Aorta (tissue), 5 donors: Measurements from ENCODE around the gene TUBGCP6. TPM values are rescaled to one million over a fixed set of nuclear protein-coding genes. Genes with fewer than 3 reads are reported as not detected.

Experiments used
- ATAC-seq: fragments of 200-7000 bp; cut with Tn5 transposase; one replicate; pipeline ENCODE4 v1.9.1; 2022; ENCODE audit warnings: moderate library complexity; ENCODE audit not compliant: low FRiP score
- DNase-seq, 2 donors: peaks; one replicate each; pipeline ENCODE4 v3.0.0-alpha.2; 2020
- H3K27ac ChIP-seq, 2 donors: one replicate each; pipeline ENCODE4 v1.5.1; 2013; ENCODE audit warnings: low read length in 2 of 2, mild to moderate bottlenecking in 2 of 2, moderate library complexity in 2 of 2, control low read depth in 1 of 2, inconsistent platforms in 1 of 2, low read depth in 1 of 2
- H3K27me3 ChIP-seq, 2 donors: one replicate each; pipeline ENCODE4 v1.6.1; 2013; ENCODE audit warnings: control low read depth in 1 of 2, low read length in 1 of 2, mild to moderate bottlenecking in 1 of 2, moderate library complexity in 1 of 2; ENCODE audit not compliant: insufficient read depth in 2 of 2, control insufficient read depth in 1 of 2
- H3K36me3 ChIP-seq, 2 donors: one replicate each; pipeline ENCODE4 v1.6.1; 2013; ENCODE audit warnings: control low read depth in 1 of 2, low read length in 1 of 2, mild to moderate bottlenecking in 1 of 2; ENCODE audit not compliant: insufficient read depth in 2 of 2, control insufficient read depth in 1 of 2
- H3K4me1 ChIP-seq, 2 donors: one replicate each; pipeline ENCODE4 v1.6.1; 2013; ENCODE audit warnings: low read length in 2 of 2, control low read depth in 1 of 2, mild to moderate bottlenecking in 1 of 2, moderate library complexity in 1 of 2; ENCODE audit not compliant: insufficient read depth in 2 of 2, control insufficient read depth in 1 of 2
- H3K4me3 ChIP-seq, 2 donors: one replicate each; pipeline ENCODE4 v1.5.1; 2013; ENCODE audit warnings: low read length in 2 of 2, control low read depth in 1 of 2, mild to moderate bottlenecking in 1 of 2
- H3K9me3 ChIP-seq: one replicate; pipeline ENCODE4 v1.6.1; 2013; ENCODE audit warnings: mild to moderate bottlenecking, low read length; ENCODE audit not compliant: control insufficient read depth
- WGBS, 2 donors: extraction: QIAGEN DNeasy Blood & Tissue Kit; methylation state at CpG; one replicate each; pipeline ENCODE4 v1.1.7; 2013; 5-methylcytosine and 5-hydroxymethylcytosine counted together
- intact Hi-C, 2 donors: fragments of 100-400 bp; cut with DNase I; formaldehyde crosslinking; loops; one replicate each; pipeline versions ENCODE4 v1.14.2 to v1.15.0; 2022
- polyA plus RNA-seq, 2 donors: library from polyadenylated mRNA; stranded (reverse); fragments of 200-250 nt; gene quantifications; one replicate each; pipeline ENCODE4 v1.2.3, GENCODE V29; 2013
- total RNA-seq, 2 donors: library from RNA; stranded (reverse); fragmentation: NEBNext Ultra II Directional; extraction: Animal tissue kit (Norgen Biotek cat#: 25700); gene quantifications; one replicate each; pipeline ENCODE4 v1.2.1, GENCODE V29; 2021
- donor health status: healthy with polysubstance abuse.
- donor health status: Bipolar disorder and iron deficiency.
- donor health status: DM: no; HTN: no; CAD: no.
- donor health status: DM: no; HTN: no; CAD: no.
- donor health status: DM: yes; HTN: yes; CAD: no.

The TUBGCP6 gene
- total and polyA plus RNA-seq, 4 donors: 7.0 to 134 (median 39.3) TPM

DNA sequence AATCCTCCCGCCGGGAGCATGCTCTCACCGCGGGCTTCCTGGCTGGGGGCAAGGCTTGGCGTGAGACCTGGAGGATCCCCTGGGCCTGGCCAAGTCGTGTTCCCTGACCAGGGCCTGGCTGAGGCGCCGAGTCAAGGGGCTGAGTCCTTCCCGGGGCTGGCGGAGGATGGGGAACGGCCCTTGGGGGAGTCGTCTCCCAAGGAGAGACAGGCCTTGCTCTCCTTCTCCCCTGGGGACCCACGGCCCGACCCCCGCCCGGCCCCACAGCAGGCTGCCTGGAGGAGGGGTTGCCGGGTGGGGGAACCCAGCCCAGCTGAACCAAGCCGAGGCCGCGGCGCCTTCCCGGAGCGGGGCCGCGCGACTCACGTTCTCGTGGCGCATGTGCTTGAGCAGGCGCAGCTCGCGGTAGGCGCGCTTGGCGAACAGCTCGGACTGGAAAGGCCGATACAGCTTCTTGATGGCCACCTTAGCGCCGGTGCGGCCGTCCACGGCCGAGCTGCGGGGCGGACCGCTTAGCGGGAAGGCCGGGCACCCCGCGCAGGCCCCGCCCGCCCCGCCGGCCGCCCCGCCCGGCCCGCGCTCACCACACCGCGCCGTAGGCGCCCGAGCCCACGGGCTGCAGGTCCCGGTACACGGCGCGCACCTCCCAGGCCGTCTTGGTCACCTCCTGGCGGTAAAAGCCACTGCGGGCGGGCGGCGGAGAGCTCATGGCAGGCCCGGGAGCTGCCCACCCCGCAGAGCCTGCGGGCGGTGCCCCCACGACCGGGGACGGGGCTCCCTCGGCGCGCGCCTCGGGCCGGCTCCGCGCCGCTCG, 16.2 kb upstream of the TUBGCP6 start:
- H3K9me3 ChIP-seq: no peaks in the 10 kb centered on the region
- intact Hi-C loops: no loop called here
- 0 to 1% methylated on average over 64 to 92 of the region's 92 CpGs for WGBS, 2 donors
- peak; percentile 5 for ATAC-seq
- DNase-seq: peak in 1 of 2 donors; percentile 71
- no peak overlapping the region for H3K27ac ChIP-seq
- H3K4me3 ChIP-seq: peak overlapping the region; percentile 23 to 46
- H3K27me3 ChIP-seq: no peaks in the 10 kb centered on the region
- H3K36me3 ChIP-seq: no peaks in the 10 kb centered on the region
- H3K4me1 ChIP-seq: no peaks in the 10 kb centered on the region

DNA sequence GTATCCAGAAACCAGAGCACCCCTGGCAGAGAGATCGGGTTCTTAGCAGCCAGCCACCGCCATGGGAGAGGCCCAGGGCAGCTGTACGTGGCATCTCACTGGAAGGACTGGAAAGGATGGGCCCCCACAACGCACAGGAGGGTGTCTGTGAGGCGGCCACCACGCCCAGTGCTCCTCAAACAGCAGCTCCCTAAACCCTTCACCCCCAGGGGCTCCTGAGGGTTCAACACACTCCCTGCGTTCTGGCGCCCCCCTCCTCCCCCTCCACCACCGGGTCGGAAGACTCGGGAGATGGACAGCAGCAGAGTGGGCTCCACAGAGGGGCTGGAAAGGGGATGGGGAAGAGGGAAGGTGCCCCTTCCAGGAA, 15.6 kb upstream of the TUBGCP6 start:
- Histone ChIP-seq H3K9me3 (no peaks in the 10 kb centered on the region), H3K36me3 (no peaks in the 10 kb centered on the region), H3K4me1 (no peaks in the 10 kb centered on the region), H3K27me3 (no peaks in the 10 kb centered on the region), H3K27ac (no peak overlapping the region), H3K4me3 (no peak overlapping the region)
- no peak for DNase-seq
- intact Hi-C loops: no loop called here
- 29 to 33% methylated on average over 10 to 11 of the region's 11 CpGs for WGBS, 2 donors
- ATAC-seq: no peak

DNA sequence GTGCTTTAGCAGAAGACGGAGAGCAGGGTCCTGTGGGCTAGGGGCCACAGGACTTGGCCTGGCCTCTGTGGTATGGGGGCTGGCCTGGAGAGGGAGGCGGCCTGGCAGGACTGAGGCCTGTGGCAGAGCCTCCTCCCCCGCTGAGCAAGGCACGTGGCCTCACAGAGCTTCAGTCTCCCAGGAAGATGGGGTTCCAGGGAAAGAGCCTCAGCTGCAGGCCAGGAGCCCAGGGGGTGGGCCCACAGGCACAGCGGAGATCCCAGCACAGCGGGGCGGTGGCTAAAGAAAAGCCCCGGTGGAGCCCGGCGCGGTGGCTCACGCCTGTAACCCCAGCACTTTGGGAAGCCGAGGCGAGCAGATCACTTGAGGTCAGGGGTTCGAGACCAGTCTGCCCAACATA, 14.5 kb upstream of the TUBGCP6 start:
- intact Hi-C loops: no loop called here
- Histone ChIP-seq H3K27ac (no peak overlapping the region), H3K36me3 (no peaks in the 10 kb centered on the region), H3K27me3 (no peaks in the 10 kb centered on the region), H3K9me3 (no peaks in the 10 kb centered on the region), H3K4me1 (no peaks in the 10 kb centered on the region), H3K4me3 (no peak overlapping the region)
- no peak for ATAC-seq
- no peak for DNase-seq
- 82 to 90% methylated on average over 15 of the region's 15 CpGs for WGBS, 2 donors

DNA sequence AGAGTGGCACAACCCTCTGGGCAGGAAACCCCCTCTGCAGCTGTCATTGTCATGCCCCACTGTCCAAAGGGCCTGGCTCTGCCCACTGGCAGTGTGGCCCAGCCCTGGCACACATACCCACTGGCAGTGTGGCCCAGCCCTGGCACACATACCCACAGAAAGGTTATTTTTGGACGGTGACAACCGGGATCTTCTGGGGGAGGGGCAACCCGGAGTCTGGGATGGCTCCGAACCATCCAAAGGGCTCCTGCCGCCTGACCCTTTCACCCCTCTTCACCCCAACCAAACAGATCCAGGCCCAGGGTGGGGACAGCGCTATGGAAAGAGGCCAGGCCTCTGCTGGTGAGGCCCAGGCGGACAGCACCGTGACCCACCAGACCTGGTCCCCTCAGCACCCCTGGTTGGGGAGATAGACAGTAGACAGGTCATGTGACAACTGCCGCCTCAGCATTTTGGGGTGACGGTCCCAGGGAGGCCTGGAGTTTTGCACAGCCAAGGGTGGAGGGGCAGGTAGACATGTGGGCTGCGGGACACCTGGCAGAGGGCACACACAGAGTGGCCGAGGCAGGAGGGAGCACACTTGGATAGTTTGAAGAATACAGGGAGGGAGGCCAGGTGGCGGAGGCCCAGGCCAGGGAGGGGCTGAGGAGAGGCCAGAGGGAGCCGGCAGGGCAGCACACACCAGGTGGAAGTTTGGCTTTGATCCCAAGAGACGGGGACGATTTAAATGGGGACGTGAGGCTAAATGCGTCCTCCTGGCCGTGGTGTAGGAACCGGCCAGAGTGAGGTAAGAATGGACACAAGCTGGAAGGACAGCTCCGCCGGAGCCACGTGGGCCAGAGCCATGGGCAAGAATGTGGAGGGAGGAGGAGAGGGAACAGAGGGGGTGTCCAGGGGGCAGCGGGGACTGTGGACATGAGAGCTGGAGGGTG, 13.8 kb upstream of the TUBGCP6 start:
- Histone ChIP-seq H3K36me3 (no peaks in the 10 kb centered on the region), H3K4me1 (no peaks in the 10 kb centered on the region), H3K4me3 (no peak overlapping the region), H3K27ac (no peak overlapping the region), H3K9me3 (no peaks in the 10 kb centered on the region), H3K27me3 (no peaks in the 10 kb centered on the region)
- intact Hi-C loops: no loop called here
- ATAC-seq (no peak), DNase-seq (no peak)
- 41 to 50% methylated on average over 24 of the region's 24 CpGs for WGBS, 2 donors

DNA sequence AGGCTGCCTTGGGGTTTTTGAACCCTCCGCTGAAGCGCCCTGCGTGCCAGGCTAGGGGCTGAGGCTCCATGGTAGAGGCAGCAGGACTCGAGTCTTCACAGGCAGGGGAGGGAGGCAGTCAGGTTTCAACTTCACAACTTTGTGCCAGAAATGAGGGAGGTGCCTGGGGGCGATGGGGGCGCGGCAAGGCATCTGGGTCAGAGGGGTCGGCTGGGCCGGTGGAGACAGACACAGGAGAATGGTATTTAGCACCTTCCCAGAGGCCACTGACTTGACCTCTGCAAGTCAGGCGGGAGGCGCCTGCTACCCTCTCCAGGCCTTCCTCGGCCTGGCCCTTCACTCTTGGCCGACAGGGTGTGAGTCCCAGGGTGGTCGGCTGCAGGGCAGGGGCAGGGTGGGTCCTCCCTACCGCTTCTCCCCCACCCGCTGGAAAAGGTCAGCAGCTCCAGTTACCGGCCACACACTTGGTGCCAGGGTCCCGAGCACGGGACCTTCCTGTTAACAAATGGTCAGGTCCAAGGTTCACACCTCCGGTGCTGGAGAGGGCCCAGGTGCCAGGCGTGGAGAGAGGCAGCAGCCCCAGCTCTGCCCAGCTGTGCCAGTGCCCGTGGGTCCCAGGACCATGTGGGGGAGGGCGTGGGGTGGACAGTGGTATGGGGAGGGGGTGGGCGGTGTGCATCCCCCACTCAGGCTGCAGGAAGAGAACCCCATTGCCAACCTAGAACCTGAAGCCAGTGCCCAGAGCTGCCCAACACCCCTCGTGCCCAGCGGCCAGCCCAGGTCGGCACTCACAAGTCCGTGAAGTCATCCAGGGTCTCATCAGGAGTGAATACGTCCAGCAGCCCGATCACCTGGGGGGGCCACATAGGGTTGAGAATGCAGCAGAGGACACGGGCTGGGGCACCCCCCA, 12.9 kb upstream of the TUBGCP6 start:
- 54 to 77% methylated on average over 30 to 31 of the region's 31 CpGs for WGBS, 2 donors
- intact Hi-C loops: no loop called here
- no peaks in the 10 kb centered on the region for H3K27me3 ChIP-seq
- H3K36me3 ChIP-seq: no peaks in the 10 kb centered on the region
- ATAC-seq (no peak), DNase-seq (no peak)
- no peaks in the 10 kb centered on the region for H3K4me1 ChIP-seq
- no peak overlapping the region for H3K27ac ChIP-seq
- H3K9me3 ChIP-seq: no peaks in the 10 kb centered on the region
- no peak overlapping the region for H3K4me3 ChIP-seq

DNA sequence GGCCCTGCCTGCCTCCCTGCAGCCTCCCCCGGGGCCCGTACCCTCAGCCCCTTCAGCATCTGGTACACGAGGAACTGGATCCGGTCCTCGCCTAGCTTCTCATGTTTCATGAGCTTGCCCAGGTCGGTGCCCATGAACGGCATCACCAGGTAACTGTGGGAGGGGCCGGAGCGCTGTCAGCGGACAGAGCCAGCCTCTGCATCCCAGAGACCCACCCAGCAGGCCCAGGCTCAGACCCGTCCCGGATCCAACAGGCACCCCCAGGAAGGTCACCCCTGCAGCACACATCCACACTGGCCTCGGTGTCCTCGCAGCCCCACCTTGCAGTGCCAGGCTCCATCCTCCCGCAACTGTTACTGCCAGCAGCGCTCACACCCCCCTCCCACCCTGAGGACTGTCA, 12.2 kb upstream of the TUBGCP6 start:
- no peaks in the 10 kb centered on the region for H3K36me3 ChIP-seq
- DNase-seq (no peak), ATAC-seq (no peak)
- WGBS, 2 donors: 81 to 85% methylated on average over 14 to 16 of the region's 16 CpGs
- H3K27ac ChIP-seq: no peak overlapping the region
- no peaks in the 10 kb centered on the region for H3K4me1 ChIP-seq
- no peaks in the 10 kb centered on the region for H3K27me3 ChIP-seq
- no peaks in the 10 kb centered on the region for H3K9me3 ChIP-seq
- H3K4me3 ChIP-seq: no peak overlapping the region
- intact Hi-C loops: no loop called here

DNA sequence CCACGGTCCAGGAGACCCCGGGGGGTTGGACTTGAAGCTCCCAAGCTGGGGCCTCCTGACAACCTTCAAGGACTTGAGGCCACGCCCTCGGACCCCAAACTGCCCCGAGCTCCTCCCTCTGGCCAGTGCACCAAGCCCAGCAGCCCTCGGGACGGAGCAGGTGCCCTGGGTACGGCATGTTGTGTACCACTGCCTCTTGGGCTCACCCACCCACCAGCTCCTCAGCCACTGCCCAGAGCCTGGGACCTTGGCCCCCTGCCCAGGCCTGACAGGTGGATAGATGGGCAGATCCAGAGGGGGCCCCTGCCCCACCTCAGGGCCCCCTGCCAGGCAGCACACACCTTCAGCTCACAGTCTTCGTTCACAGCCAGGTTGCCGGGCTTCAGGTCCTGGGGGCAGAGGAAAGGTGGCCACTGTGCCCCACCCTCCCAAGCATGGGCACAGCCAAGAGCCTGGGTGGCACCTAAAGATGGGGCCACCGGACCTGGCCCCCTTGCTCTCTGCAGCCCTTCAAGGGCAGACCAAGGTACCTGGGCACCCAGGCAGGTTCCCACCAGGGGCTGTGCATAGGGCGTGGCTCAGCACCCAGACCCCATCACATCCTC, 11.5 kb upstream of the TUBGCP6 start:
- 86 to 89% methylated on average over 12 of the region's 12 CpGs for WGBS, 2 donors
- intact Hi-C loops: no loop called here
- no peak for ATAC-seq

DNA sequence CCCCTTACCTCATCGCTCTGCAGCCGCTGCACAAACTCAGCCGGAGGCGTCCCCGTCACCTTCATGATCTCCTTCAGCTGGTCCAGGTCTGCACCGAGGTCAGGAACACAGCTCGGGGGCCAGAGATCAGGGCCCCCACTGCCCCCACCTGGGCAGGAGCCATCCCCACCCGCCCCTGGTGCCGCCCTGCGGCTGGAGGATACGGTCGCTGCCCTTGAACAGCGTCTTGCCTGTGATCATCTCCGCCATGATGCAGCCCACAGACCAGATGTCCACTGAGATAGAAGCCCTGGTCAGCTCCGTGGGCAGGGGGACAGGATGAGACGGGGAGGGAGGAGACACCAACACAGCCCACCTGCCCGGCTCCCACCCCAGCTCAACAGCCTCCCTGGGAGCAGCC, 10.8 kb upstream of the TUBGCP6 start:
- intact Hi-C loops: no loop called here
- H3K27ac ChIP-seq: no peak overlapping the region
- no peaks in the 10 kb centered on the region for H3K4me1 ChIP-seq
- no peaks in the 10 kb centered on the region for H3K9me3 ChIP-seq
- DNase-seq (no peak), ATAC-seq (no peak)
- no peak overlapping the region for H3K4me3 ChIP-seq
- WGBS, 2 donors: 91 to 94% methylated on average over 17 of the region's 17 CpGs
- no peaks in the 10 kb centered on the region for H3K36me3 ChIP-seq
- H3K27me3 ChIP-seq: no peaks in the 10 kb centered on the region

More for the DNA sequence above, 11.5 kb upstream of the TUBGCP6 start:
- no peaks in the 10 kb centered on the region for H3K9me3 ChIP-seq
- no peak overlapping the region for H3K4me3 ChIP-seq
- H3K4me1 ChIP-seq: no peaks in the 10 kb centered on the region
- H3K36me3 ChIP-seq: no peaks in the 10 kb centered on the region
- no peak for DNase-seq
- H3K27me3 ChIP-seq: no peaks in the 10 kb centered on the region
- H3K27ac ChIP-seq: no peak overlapping the region
